Measurements from ENCODE around the gene MSLN. TPM values are rescaled to one million over a fixed set of nuclear protein-coding genes. Genes with fewer than 3 reads are reported as not detected.
"Not testable (repeated sequence)": the region's sequence is repeated elsewhere in the genome, so short reads cannot be mapped to it uniquely, and the experiment has no call there.

MSLN gene
- 0.50 TPM in 1 of 2 replicates, not detected in the other for total RNA-seq
- long read RNA-seq = 0 reads

DNA sequence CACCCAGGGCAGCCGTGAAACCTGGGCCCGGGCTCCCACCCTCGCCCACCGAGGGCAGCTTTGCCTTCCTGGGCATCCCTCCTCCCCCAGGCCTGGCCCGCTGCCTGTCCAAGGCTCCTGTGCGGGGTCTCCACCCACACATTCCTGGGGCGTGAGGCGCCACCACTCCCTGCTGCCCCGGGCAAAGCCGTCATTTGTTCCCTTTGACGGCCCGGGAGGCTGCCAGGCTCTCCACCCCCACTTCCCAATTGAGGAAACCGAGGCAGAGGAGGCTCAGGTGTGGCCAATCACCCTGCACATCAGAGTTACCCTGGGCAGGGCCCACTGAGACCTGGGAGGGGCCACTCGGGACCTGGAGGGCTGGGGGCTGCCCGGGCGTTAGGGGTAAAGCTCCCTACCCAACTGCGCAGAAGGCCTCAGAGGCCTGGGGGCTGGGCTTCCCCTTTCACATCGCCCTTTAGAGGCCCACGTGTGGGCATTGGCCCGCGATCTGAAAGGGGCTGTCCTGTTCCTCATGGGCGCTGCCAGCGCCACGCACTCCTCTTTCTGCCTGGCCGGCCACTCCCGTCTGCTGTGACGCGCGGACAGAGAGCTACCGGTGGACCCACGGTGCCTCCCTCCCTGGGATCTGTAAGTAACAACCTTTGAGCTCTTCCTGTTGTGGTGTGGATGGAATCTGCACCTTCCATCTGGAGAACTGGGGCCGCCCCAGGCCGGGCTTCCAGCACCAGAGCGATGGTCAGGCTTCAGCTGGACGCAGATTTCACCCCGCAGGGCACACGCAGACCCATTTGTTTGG, at the start of gene MSLN:
Gene MSLN (plus strand): TSS at position 190 of the 799 bp plus-strand sequence. CDS start 1,947 bp downstream, outside the sequence.
- no peak for TF ChIP-seq CTCF (IDR thresholded peaks at IDR 0.05; ENCODE audit: unreplicated experiment)
- H3K36me3 Mint-ChIP-seq (ENCODE audit: insufficient read depth) = no peaks in the 10 kb centered on the region
- no peak for DNase-seq (ENCODE audit: low spot score, unreplicated experiment)
- no peak within 1 kb of the TSS for H3K4me3 Mint-ChIP-seq (ENCODE audit: low read depth)
- H3K27me3 Mint-ChIP-seq = peaks cover 13% of the 10 kb centered on the region
- peaks cover 4% of the 10 kb centered on the region for H3K9me3 Mint-ChIP-seq (ENCODE audit: low read depth)
- peak within 1 kb of the TSS; percentile 53 for H3K27ac Mint-ChIP-seq
- H3K4me1 Mint-ChIP-seq (ENCODE audit: low read depth) = peaks cover 3% of the 10 kb centered on the region

DNA sequence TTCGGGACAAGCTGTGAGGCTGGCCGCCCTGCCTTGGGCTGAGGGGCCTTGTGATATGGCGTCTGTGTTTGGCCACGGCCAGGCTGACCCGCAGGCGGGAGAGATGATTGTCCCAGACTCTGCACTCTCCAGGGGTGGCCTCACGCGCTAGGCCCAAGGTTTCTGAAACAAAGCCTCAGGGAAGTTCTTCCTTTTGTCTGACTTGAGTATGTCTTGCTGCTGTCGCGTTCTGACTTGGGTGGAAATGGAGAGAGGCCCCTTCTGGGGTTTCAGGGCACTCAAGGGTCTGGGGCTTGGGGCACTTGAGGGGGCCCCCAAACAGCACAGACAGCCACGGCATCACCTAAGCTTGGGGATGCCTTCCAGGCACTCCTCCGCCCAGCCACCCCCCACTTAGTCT, 49.5 kb upstream of the MSLN start:
- Mint-ChIP-seq H3K9me3 (ENCODE audit: low read depth) (no peaks in the 10 kb centered on the region), H3K27me3 (peaks cover 40% of the 10 kb centered on the region), H3K27ac (no peak overlapping the region), H3K36me3 (ENCODE audit: insufficient read depth) (no peaks in the 10 kb centered on the region), H3K4me3 (ENCODE audit: low read depth) (no peak overlapping the region), H3K4me1 (ENCODE audit: low read depth) (no peaks in the 10 kb centered on the region)
- TF ChIP-seq CTCF (IDR thresholded peaks at IDR 0.05; ENCODE audit: unreplicated experiment) = no peak
- no peak for DNase-seq (ENCODE audit: low spot score, unreplicated experiment)

DNA sequence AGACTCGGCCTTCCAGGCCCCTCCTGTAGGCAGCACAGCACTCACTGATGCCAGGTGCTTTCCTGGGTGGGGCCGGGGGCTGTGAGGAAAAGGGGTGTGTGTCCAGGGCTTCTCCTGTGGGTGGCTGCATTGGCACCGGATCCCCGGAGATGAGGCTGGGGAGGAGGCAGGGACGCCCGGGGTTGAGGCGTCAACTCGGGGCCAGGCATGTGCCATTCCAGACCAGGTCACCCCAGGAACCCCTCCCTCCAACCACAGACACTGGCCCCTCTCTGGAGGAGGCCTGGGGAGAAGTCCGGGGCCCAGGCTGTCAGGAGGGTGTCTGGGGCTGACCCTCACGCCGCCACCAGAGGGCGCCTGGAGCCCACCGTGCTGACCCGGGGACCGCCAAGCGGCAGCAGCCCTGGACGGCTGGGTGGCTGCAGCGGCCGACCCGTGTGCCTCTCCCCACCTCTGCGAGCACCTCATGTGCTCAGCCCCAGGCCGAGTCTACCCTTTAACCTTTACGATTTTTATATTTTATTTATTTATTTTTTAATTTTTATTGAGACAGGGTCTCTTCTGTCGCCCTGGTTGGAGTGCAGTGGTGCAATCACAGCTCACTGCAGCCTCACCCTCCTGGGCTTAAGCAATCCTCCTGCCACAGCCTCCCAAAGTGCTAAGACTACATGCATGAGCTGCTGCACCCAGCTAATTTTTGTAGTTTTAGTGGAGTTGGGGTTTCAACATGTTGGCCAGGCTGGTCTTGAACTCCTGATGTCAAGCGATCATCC, 48.8 kb upstream of the MSLN start:
- Mint-ChIP-seq H3K36me3 (ENCODE audit: insufficient read depth) (no peaks in the 10 kb centered on the region), H3K27me3 (peaks cover 34% of the 10 kb centered on the region), H3K27ac (no peak overlapping the region), H3K4me3 (ENCODE audit: low read depth) (no peak overlapping the region), H3K9me3 (ENCODE audit: low read depth) (no peaks in the 10 kb centered on the region), H3K4me1 (ENCODE audit: low read depth) (peaks cover 4% of the 10 kb centered on the region)
- peak; percentile 81 for DNase-seq (ENCODE audit: low spot score, unreplicated experiment)
- TF ChIP-seq CTCF (IDR thresholded peaks at IDR 0.05; ENCODE audit: unreplicated experiment) = peak; percentile 97

DNA sequence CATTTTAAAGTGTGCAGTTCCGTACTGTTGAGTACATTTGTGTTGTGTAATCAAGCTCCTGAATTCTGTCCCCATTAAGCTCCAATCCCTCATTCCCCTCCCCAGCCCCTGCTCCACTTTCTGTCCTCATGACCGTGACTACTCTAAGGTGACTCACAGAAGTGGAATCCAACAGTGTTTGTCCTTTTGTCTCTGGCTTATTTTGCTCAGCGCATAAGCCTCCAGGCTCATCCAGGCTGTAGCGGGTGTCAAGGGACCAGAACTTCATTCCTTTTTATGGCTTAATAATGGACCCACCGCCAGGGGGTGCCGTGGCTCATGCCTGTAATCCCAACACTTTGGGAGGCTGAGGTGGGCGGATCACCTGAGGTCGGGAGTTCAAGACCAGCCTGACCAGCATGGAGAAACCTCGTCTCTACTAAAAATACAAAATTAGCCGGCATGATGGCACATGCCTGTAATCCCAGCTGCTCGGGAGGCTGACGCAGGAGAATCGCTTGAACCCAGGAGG, 47.7 kb upstream of the MSLN start:
- Mint-ChIP-seq H3K4me3 (ENCODE audit: low read depth) (peak overlapping the region; percentile 36), H3K27me3 (peaks cover 26% of the 10 kb centered on the region), H3K27ac (peak overlapping the region; percentile 69)
- H3K9me3 Mint-ChIP-seq (ENCODE audit: low read depth); H3K4me1 Mint-ChIP-seq (ENCODE audit: low read depth); H3K36me3 Mint-ChIP-seq (ENCODE audit: insufficient read depth); DNase-seq (ENCODE audit: low spot score, unreplicated experiment): not testable (repeated sequence)
- TF ChIP-seq CTCF (IDR thresholded peaks at IDR 0.05; ENCODE audit: unreplicated experiment) = peak; percentile 48

DNA sequence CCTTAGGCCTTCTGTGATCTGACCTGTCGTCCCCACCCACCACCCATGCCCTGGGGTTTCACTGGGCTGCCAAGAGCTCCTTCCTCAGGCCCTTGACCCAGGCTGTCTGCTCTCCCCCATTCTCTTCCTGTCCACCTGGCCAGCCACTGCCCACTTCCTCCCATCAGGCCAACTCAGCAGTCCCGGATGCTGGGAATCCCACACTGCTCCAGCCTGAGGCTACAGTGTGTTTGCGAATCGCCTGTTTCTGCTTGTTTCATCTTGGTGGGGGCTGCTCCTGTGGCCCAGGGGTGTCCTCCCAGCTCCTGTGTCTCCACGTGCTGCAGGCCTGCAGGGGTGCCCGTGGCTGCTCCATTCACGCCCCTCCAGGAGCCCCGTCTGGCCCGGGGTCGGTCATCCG, 46.5 kb upstream of the MSLN start:
- Mint-ChIP-seq H3K4me1 (ENCODE audit: low read depth) (peaks cover 6% of the 10 kb centered on the region), H3K4me3 (ENCODE audit: low read depth) (peak overlapping the region; percentile 46), H3K27ac (no peak overlapping the region), H3K27me3 (peaks cover 14% of the 10 kb centered on the region), H3K9me3 (ENCODE audit: low read depth) (no peaks in the 10 kb centered on the region), H3K36me3 (ENCODE audit: insufficient read depth) (no peaks in the 10 kb centered on the region)
- TF ChIP-seq CTCF (IDR thresholded peaks at IDR 0.05; ENCODE audit: unreplicated experiment) = no peak
- DNase-seq (ENCODE audit: low spot score, unreplicated experiment) = no peak

All from progenitor cell of endocrine pancreas (in vitro differentiated cells).